HG02642 (cell line): ENCODE data around the gene ANTKMT.

Source experiments
- ATAC-seq: cut with Tn5 transposase; IDR thresholded peaks from one replicate; pipeline ENCODE4 v1.9.1; 2021; ENCODE audit warnings: mild to moderate bottlenecking; ENCODE audit not compliant: unreplicated experiment, poor library complexity

Gene ANTKMT

DNA sequence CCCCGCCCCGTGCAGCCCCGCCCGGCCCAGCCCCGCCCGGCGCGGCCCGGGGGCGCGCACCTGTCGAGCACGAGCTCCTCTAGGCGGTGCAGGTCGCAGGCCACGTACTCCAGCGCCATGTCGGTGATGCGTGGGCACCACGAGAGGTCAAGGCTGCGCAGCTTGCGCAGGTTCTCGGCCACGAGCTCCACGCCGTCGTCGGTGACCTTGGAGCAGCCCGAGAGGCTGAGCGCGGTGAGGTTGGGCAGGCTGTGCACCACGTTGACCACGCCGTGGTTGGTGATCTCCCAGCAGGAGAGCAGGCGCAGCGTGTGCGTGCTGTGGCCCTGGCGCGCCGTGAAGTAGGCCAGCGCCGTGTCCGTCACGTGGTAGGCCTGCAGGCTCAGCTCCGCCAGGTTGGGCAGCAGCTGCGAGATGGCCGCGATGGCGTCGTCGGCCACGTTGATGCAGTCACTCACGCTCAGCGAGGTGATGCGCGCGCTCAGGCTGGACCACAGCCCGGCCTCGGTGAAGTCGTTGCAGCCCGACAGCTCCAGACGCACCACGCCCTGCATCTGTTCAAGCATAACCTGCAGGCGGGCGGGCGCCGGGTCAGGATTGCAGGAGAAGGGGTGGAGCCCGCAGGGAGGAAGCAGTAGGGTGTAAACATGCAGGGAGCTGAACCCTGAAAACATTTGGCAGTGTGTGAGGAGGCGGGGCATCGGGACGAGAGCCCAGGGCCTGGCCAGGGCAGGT is 25.4 kb upstream of the ANTKMT start:
- no peak for ATAC-seq

DNA sequence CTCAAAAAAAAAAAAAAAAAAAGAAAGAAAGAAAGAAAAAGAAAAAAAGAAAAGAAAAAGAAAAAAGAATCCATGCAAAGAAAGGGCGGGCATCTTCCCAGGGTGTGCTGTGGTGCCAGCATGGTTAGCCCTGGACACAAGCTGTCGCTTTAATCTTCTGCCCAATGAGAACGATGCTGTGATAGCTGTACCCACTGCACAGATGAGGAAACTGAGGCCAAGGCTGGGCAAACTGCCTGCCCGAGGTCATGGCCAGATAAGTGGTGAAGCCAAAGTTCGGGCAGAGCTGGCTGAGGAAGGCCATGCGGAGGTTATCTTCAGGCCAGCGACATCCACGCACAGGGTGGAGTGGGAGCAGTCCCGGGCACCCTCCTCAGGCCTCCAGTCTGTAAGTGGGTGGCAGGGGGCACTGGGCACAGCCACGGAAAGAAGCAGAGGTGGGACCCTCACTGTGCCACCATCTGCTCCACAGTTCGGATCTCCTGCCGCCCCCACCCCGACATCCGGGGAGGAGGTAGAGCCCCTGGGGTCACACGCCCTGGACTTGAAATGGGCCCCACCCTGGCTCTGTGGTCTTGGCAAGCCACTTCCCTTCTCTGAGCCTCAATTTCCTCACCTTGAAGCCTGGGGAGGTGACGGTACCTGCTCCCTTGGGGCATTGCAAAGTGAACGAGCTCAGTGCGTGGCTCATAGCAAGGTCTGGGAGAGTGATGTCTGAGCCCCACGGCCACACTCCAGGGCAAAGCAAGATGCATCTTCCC is 21.9 kb upstream of the ANTKMT start:
- ATAC-seq: no peak

GRCh38 chr16:700684-701584 is 20.0 kb upstream of the ANTKMT start:
- ATAC-seq: no peak

GRCh38 chr16:702341-702740 is 18.6 kb upstream of the ANTKMT start:
- ATAC-seq: no peak

- ATAC-seq: no peak
These were observed 17.5 kb upstream of the ANTKMT start for GRCh38 chr16:703406-703805.

GRCh38 chr16:704047-704446 is 16.9 kb upstream of the ANTKMT start:
- no peak for ATAC-seq

DNA sequence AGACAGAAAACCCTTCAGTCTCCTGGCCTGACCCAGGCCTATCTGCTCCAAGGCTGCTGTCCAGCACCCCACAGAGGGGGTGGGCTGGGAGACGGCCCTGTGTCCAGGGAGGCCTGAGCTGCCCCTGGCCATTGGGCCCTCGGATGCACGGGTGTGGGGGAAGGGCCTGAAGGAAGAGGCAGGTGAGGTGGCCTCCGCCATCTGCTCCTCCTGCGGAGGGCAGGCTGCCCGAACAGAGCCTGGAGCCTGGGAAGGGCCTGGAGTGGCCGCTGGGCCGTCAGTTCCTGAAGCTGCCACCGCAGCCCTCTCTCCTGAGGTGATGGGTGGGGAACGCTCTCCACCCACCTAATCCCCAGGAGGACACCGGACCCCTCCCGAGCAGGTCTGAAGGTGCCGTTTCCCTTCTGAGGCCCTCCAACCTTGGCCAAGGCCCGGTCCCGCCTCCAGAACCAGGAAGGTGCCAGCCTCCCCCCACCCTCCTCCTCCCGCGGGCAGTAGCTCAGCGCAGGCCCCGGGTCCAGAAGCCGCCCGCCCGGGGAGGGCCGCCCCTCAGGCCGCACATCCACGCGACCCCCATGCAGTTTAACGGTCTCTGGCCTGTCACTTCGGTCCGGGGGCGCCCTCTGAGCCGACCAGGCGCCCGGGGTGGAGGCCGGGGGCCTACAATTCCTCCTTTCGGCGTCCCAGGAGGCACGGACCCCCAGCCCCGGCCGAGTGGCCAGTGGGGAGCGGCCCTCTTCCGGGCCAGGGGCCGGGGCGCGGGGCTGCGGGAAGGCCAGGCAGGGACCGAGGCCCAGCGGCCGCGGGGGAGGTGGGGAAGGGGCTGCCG is 16.2 kb upstream of the ANTKMT start:
- ATAC-seq: no peak

GRCh38 chr16:705431-706188 is 15.3 kb upstream of the ANTKMT start, which contains the start of gene FBXL16:
Gene FBXL16 (minus strand): TSS chr16:705801. CDS start chr16:697405, 8,396 bp downstream.
- ATAC-seq: no peak

DNA sequence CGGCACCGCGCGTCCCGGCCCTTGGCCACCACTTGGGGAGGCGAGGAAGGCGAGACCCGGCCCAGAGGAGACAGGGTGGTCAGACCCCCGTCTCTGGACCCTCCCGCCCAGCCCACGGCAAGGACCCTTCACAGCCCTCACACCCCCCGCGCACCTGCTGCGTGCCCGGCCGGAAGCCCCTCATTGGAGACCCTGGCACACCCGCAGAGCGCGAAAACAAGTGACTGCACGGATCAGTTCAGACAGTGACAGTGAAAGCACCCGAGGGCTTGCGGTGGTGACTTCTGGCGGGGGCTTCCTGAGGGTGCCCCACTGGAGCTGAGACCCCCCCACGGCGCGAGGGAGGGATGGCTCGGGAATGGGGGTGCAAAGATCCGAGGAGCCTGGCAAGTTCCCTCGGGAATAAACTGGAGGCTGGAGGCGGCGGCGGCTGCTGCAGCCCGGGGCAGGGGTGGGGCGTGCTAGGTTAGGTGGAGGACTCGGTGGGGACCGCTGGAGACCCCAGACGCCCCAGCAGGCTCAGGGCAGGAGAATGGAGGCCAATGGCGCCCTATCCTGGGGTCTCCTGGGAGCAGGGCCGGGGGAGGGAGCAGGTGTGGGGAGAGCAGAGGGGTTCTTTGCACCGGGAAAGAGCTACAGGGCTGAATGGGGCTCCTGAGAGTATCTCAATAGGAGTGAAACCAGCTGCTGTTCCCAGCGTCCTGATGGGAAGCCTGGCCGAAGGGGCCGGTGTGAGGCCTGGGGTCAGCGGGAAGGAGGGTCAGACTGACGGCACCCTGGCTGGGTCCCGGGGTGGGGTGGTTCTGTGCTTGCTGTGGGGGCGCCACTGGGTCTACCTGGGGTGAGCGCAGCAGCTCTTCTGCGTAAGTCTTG is 14.5 kb upstream of the ANTKMT start:
- no peak for ATAC-seq

- ATAC-seq: no peak
These were observed 13.8 kb upstream of the ANTKMT start for GRCh38 chr16:707062-707538.

DNA sequence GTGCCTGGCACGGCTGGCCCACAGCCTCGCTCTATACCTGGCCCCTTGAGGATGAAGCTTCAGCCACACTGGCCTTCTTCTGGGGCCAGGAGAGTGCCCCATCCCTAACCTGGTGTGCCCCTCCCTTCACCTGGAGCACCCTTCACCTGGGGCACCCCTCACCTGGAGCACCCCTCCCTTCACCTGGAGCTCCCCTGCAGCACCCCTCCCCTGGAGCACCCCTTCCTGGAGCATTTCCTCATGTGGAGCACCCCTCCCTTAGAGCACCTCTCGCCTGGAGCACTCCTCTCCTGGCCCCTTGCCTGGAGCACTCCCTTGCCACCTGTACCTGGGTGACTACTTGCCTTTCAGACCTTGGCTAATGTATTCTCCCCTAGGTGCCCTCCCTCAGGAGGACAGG is 12.9 kb upstream of the ANTKMT start:
- no peak for ATAC-seq

- ATAC-seq: no peak
These were observed 12.0 kb upstream of the ANTKMT start for GRCh38 chr16:708959-709358.

GRCh38 chr16:709566-710499 is 11.1 kb upstream of the ANTKMT start:
- ATAC-seq: no peak

DNA sequence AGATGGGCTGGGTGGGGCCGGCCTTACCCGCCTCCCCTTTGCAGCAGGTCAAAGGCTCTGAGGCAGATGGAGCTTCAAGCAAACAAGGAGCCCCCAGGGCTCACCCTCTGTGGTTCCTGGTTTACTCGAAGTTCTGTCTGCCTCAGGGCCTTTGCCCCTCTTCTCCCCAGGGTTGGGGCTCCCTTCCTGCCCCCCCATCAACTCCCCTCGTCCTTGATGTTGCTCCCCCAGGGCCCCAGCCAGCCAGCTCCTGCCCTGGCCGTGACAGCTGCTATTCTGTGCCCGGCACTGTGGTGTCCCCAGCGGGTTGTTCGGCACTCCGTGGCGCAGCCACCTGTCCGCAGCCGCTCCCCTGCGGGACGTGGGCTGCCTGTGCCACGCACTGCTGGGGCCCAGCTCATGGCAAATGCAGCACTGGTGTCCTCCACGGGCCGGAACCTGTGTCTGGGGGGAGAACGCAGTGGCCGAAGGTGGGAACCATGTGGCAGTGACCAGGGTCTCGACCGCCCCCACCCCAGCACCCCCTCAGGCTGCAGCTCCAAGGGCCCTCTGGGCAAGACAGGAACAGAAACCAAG is 10.4 kb upstream of the ANTKMT start:
- no peak for ATAC-seq

- no peak for ATAC-seq
These were observed 9.9 kb upstream of the ANTKMT start for GRCh38 chr16:711084-711483.

DNA sequence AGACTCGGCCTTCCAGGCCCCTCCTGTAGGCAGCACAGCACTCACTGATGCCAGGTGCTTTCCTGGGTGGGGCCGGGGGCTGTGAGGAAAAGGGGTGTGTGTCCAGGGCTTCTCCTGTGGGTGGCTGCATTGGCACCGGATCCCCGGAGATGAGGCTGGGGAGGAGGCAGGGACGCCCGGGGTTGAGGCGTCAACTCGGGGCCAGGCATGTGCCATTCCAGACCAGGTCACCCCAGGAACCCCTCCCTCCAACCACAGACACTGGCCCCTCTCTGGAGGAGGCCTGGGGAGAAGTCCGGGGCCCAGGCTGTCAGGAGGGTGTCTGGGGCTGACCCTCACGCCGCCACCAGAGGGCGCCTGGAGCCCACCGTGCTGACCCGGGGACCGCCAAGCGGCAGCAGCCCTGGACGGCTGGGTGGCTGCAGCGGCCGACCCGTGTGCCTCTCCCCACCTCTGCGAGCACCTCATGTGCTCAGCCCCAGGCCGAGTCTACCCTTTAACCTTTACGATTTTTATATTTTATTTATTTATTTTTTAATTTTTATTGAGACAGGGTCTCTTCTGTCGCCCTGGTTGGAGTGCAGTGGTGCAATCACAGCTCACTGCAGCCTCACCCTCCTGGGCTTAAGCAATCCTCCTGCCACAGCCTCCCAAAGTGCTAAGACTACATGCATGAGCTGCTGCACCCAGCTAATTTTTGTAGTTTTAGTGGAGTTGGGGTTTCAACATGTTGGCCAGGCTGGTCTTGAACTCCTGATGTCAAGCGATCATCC is 9.2 kb upstream of the ANTKMT start:
- no peak for ATAC-seq
